HG03460 (cell line): ENCODE data around the gene KNDC1.
"Not testable (repeated sequence)": the region's sequence is repeated elsewhere in the genome, so short reads cannot be mapped to it uniquely, and the experiment has no call there.

ENCODE experiments used
- ATAC-seq: cut with Tn5 transposase; IDR thresholded peaks from one replicate; pipeline ENCODE4 v1.9.1; 2021; ENCODE audit not compliant: unreplicated experiment

KNDC1 gene

GRCh38 chr10:133159950-133160825, at the start of gene KNDC1:
TSS of gene KNDC1 (plus strand) at chr10:133160219. CDS start at chr10:133160468, 249 bp downstream.
- ATAC-seq: no peak

GRCh38 chr10:133110609-133111275, 49.3 kb upstream of the KNDC1 start:
- no peak for ATAC-seq

- not testable (repeated sequence) for ATAC-seq
Measured at GRCh38 chr10:133111640-133112039, 48.4 kb upstream of the KNDC1 start.

GRCh38 chr10:133113146-133113830, 46.7 kb upstream of the KNDC1 start:
- ATAC-seq: no peak

- no peak for ATAC-seq
Measured at GRCh38 chr10:133113847-133114246, 46.2 kb upstream of the KNDC1 start.

GRCh38 chr10:133114251-133114650, 45.8 kb upstream of the KNDC1 start:
- no peak for ATAC-seq

- ATAC-seq: no peak
Measured at GRCh38 chr10:133114726-133115452, 45.1 kb upstream of the KNDC1 start.

GRCh38 chr10:133115453-133115842, 44.6 kb upstream of the KNDC1 start:
- ATAC-seq: no peak

- no peak for ATAC-seq
Measured at GRCh38 chr10:133115976-133116375, 44.0 kb upstream of the KNDC1 start.

GRCh38 chr10:133116455-133116854, 43.6 kb upstream of the KNDC1 start:
- no peak for ATAC-seq

- no peak for ATAC-seq
Measured at GRCh38 chr10:133117036-133117687, 42.9 kb upstream of the KNDC1 start.

GRCh38 chr10:133117688-133118071, 42.3 kb upstream of the KNDC1 start:
- no peak for ATAC-seq

- no peak for ATAC-seq
Measured at GRCh38 chr10:133121479-133121878, 38.5 kb upstream of the KNDC1 start.

GRCh38 chr10:133122171-133122935, 37.7 kb upstream of the KNDC1 start:
- no peak for ATAC-seq

GRCh38 chr10:133123050-133123745, 36.8 kb upstream of the KNDC1 start:
- no peak for ATAC-seq

- no peak for ATAC-seq
Measured at GRCh38 chr10:133123746-133124356, 36.2 kb upstream of the KNDC1 start.

- ATAC-seq: no peak
Measured at GRCh38 chr10:133124357-133125211, 35.4 kb upstream of the KNDC1 start.

GRCh38 chr10:133125901-133126300, 34.1 kb upstream of the KNDC1 start:
- no peak for ATAC-seq
